ENCODE data around the gene C1orf56. TPM values are rescaled to one million over a fixed set of nuclear protein-coding genes. Genes with fewer than 3 reads are reported as not detected.
A peak's percentile ranks its signal among the peaks of the same experiment; 100 is the strongest.

Gene C1orf56
- total and polyA plus RNA-seq, 2 of the 13 experiments (the other 11 are each of a cell fraction or from before 2014, with no cell fraction given), result 1.5 to 3.2 TPM

DNA sequence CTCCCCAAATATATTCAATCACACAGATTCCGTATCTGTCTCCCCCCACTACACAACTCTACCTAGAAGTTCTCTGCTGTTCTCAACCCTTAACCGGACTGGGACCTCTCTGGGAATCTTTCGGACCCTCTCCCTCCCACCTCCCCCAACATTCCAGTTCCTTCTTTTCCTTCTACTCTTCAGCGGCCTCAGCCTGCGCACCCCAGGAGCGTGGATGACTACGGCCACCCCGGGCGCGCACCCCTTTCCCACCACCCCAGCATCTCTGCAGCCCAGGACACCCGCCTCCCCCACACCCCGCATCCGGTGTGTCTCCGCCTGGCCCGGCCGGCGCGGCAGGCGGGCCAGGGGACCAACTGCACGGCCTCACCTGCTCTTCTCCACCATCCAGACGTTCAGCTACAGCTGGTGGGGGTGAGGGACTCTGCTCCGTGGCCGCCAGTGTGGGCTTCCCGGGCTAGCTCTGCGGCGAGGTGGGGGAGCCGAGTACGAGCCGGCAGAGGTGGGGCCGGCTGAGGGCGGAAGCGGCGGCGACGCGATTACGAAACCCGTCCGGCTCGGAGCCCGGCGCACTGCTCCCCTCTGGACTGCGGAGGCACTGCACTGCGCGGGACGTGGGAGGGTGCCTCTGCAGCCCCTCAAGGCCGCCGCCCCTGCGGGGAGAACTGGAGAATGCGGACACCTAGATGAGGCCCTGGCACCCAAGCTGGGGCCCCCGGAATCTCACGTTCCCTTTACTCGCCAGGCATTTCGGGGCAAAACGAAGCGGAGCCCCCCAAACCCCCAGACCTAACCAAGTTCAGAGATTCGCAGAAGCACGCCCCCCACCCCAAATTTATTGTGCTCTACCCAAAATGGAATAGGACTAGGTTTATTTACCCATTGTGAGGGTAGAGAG is 11.8 kb downstream of the C1orf56 start, which contains the start of gene CDC42SE1 (continued):
- 0 out of 2 replicates have a peak, but pooled peaks have one; percentile 16 for TF ChIP-seq SP2 (CRISPR knock-in tag; IDR thresholded peaks at IDR 0.05)
- TF ChIP-seq NAIF1 (CRISPR knock-in tag; IDR thresholded peaks at IDR 0.05; ENCODE audit: borderline replicate concordance), result no peak
- peak; percentile 63 for TF ChIP-seq FOSL2 (CRISPR knock-in tag; IDR thresholded peaks at IDR 0.05)
- peak; percentile 37 for TF ChIP-seq TAF15 (IDR thresholded peaks at IDR 0.05; ENCODE audit: low read depth, low read length, poor library complexity, severe bottlenecking)
- TF ChIP-seq ISX (CRISPR knock-in tag; conservative IDR thresholded peaks at IDR 0.05), result no peak
- TF ChIP-seq, protein P1, sequence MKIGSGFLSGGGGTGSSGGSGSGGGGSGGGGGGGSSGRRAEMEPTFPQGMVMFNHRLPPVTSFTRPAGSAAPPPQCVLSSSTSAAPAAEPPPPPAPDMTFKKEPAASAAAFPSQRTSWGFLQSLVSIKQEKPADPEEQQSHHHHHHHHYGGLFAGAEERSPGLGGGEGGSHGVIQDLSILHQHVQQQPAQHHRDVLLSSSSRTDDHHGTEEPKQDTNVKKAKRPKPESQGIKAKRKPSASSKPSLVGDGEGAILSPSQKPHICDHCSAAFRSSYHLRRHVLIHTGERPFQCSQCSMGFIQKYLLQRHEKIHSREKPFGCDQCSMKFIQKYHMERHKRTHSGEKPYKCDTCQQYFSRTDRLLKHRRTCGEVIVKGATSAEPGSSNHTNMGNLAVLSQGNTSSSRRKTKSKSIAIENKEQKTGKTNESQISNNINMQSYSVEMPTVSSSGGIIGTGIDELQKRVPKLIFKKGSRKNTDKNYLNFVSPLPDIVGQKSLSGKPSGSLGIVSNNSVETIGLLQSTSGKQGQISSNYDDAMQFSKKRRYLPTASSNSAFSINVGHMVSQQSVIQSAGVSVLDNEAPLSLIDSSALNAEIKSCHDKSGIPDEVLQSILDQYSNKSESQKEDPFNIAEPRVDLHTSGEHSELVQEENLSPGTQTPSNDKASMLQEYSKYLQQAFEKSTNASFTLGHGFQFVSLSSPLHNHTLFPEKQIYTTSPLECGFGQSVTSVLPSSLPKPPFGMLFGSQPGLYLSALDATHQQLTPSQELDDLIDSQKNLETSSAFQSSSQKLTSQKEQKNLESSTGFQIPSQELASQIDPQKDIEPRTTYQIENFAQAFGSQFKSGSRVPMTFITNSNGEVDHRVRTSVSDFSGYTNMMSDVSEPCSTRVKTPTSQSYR (CRISPR knock-in tag; IDR thresholded peaks at IDR 0.05; ENCODE audit: borderline replicate concordance), result peak; percentile 14; the same call in 1 of the 2 replicates
- peak; percentile 100 for TF ChIP-seq ETV5 (CRISPR knock-in tag; IDR thresholded peaks at IDR 0.05; ENCODE audit: borderline replicate concordance)
- TF ChIP-seq ZNF691 (CRISPR knock-in tag; IDR thresholded peaks at IDR 0.05; ENCODE audit: borderline replicate concordance, low read depth), result peak; percentile 65; the same call in 1 of the 2 replicates
- peak; percentile 70; the same call in 1 of the 2 replicates for TF ChIP-seq KDM5B (CRISPR knock-in tag; IDR thresholded peaks at IDR 0.05; ENCODE audit: borderline replicate concordance)
- peak; percentile 78 for TF ChIP-seq IRF2 (CRISPR knock-in tag; IDR thresholded peaks at IDR 0.05)
- peak; percentile 71; the same call in 1 of the 2 replicates for TF ChIP-seq ZNF556 (CRISPR knock-in tag; IDR thresholded peaks at IDR 0.05; ENCODE audit: borderline replicate concordance)
- peak; percentile 66 for TF ChIP-seq KMT2B (CRISPR knock-in tag; IDR thresholded peaks at IDR 0.05)
- peak; percentile 60; the same call in 1 of the 2 replicates for TF ChIP-seq ZBTB25 (CRISPR knock-in tag; IDR thresholded peaks at IDR 0.05)
- peak; percentile 79 for TF ChIP-seq GATAD1 (CRISPR knock-in tag; IDR thresholded peaks at IDR 0.05)
- TF ChIP-seq ZNF549 (CRISPR knock-in tag; IDR thresholded peaks at IDR 0.05), result no peak
- TF ChIP-seq, protein P2, sequence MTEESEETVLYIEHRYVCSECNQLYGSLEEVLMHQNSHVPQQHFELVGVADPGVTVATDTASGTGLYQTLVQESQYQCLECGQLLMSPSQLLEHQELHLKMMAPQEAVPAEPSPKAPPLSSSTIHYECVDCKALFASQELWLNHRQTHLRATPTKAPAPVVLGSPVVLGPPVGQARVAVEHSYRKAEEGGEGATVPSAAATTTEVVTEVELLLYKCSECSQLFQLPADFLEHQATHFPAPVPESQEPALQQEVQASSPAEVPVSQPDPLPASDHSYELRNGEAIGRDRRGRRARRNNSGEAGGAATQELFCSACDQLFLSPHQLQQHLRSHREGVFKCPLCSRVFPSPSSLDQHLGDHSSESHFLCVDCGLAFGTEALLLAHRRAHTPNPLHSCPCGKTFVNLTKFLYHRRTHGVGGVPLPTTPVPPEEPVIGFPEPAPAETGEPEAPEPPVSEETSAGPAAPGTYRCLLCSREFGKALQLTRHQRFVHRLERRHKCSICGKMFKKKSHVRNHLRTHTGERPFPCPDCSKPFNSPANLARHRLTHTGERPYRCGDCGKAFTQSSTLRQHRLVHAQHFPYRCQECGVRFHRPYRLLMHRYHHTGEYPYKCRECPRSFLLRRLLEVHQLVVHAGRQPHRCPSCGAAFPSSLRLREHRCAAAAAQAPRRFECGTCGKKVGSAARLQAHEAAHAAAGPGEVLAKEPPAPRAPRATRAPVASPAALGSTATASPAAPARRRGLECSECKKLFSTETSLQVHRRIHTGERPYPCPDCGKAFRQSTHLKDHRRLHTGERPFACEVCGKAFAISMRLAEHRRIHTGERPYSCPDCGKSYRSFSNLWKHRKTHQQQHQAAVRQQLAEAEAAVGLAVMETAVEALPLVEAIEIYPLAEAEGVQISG (CRISPR knock-in tag; IDR thresholded peaks at IDR 0.05), result peak; percentile 77
- TF ChIP-seq ISL2 (CRISPR knock-in tag; IDR thresholded peaks at IDR 0.05), result no peak
- no peak for TF ChIP-seq NFYC (CRISPR knock-in tag; IDR thresholded peaks at IDR 0.05)
- TF ChIP-seq GABPB1 (CRISPR knock-in tag; IDR thresholded peaks at IDR 0.05), result peak; percentile 93
- TF ChIP-seq ZNF20 (CRISPR knock-in tag; IDR thresholded peaks at IDR 0.05), result no peak
- TF ChIP-seq ARNT2 (CRISPR knock-in tag; IDR thresholded peaks at IDR 0.05; ENCODE audit: low read depth), result peak; percentile 56; the same call in 1 of the 2 replicates
- TF ChIP-seq ZNF777 (CRISPR knock-in tag; IDR thresholded peaks at IDR 0.05), result 0 out of 2 replicates have a peak, but pooled peaks have one; percentile 11
